ENCODE data around the gene CD160. TPM values are rescaled to one million over a fixed set of nuclear protein-coding genes. Genes with fewer than 3 reads are reported as not detected.

Gene CD160
- polyA plus RNA-seq, 3 donors, result 0.01 to 1.4 (median 0.16) TPM

- no peak for TF ChIP-seq CTCF (IDR thresholded peaks at IDR 0.05)
- no peak for DNase-seq
- Mint-ChIP-seq H3K4me3 (no peak overlapping the region), H3K4me1 (no peaks in the 10 kb centered on the region), H3K36me3 (no peaks in the 10 kb centered on the region), H3K27ac (peak overlapping the region in 1 of 7 donors; percentile 67), H3K27me3 (ENCODE audit: low read depth in 3 of 3) (peaks cover 0 to 3% (median 0%) of the 10 kb centered on the region in 3 donors), H3K9me3 (no peaks in the 10 kb centered on the region)
- H3K4me2 ChIP-seq (replicated peaks; ENCODE audit: extremely low read depth, low read length, poor library complexity, severe bottlenecking), result no peak overlapping the region
- no peak overlapping the region for H3K9ac ChIP-seq (ENCODE audit: insufficient read depth, low read length, poor library complexity, severe bottlenecking)
- intact Hi-C loops (cut with micrococcal nuclease), result no loop called here
- H3K9me3 ChIP-seq (replicated peaks in 1 of 2; ENCODE audit: control insufficient read depth in 1 of 2, insufficient read depth in 1 of 2, low read length in 2 of 2), result no peaks in the 10 kb centered on the region
- H3K27ac ChIP-seq (ENCODE audit: low read depth in 1 of 2, low read length in 2 of 2), result no peak overlapping the region
- 74% methylated on average over 5 of the region's 7 CpGs for WGBS (ENCODE audit: insufficient coverage)
- no peak overlapping the region for H3K4me3 ChIP-seq (replicated peaks in 1 of 3; ENCODE audit: low read depth in 2 of 3, low read length in 3 of 3)
- H2AFZ ChIP-seq (ENCODE audit: insufficient read depth, low read depth, low read length, poor library complexity, severe bottlenecking), result no peak overlapping the region
- H3K4me1 ChIP-seq (ENCODE audit: control insufficient read depth in 1 of 2, insufficient read depth in 2 of 2, low read length in 2 of 2), result no peaks in the 10 kb centered on the region
- no peaks in the 10 kb centered on the region for H3K36me3 ChIP-seq (replicated peaks in 1 of 2; ENCODE audit: control insufficient read depth in 1 of 2, insufficient read depth in 2 of 2, low read length in 2 of 2)
- H3K27me3 ChIP-seq (ENCODE audit: control insufficient read depth in 2 of 2, insufficient read depth in 2 of 2, low read length in 2 of 2), result no peaks in the 10 kb centered on the region
- no peaks in the 10 kb centered on the region for H4K20me1 ChIP-seq (ENCODE audit: insufficient read depth, low read length)
- no peaks in the 10 kb centered on the region for H3K79me2 ChIP-seq (ENCODE audit: insufficient read depth, low read length)
Measured at GRCh38 chr1:145708063-145708462, 11.2 kb upstream of the CD160 start.

GRCh38 chr1:145710291-145711027 is 8.8 kb upstream of the CD160 start:
- no peaks in the 10 kb centered on the region for H3K36me3 ChIP-seq (replicated peaks in 1 of 2; ENCODE audit: control insufficient read depth in 1 of 2, insufficient read depth in 2 of 2, low read length in 2 of 2)
- no peaks in the 10 kb centered on the region for H3K79me2 ChIP-seq (ENCODE audit: insufficient read depth, low read length)
- no peaks in the 10 kb centered on the region for H3K9me3 ChIP-seq (replicated peaks in 1 of 2; ENCODE audit: control insufficient read depth in 1 of 2, insufficient read depth in 1 of 2, low read length in 2 of 2)
- no peaks in the 10 kb centered on the region for H3K4me1 ChIP-seq (ENCODE audit: control insufficient read depth in 1 of 2, insufficient read depth in 2 of 2, low read length in 2 of 2)
- no peak overlapping the region for H3K4me3 ChIP-seq (replicated peaks in 1 of 3; ENCODE audit: low read depth in 2 of 3, low read length in 3 of 3)
- Mint-ChIP-seq H3K27ac (no peak overlapping the region), H3K36me3 (no peaks in the 10 kb centered on the region), H3K9me3 (peaks cover 0 to 2% (median 0%) of the 10 kb centered on the region in 7 donors), H3K4me1 (no peaks in the 10 kb centered on the region), H3K4me3 (no peak overlapping the region), H3K27me3 (ENCODE audit: low read depth in 3 of 3) (peaks cover 0 to 4% (median 3%) of the 10 kb centered on the region in 3 donors)
- no peaks in the 10 kb centered on the region for H3K27me3 ChIP-seq (ENCODE audit: control insufficient read depth in 2 of 2, insufficient read depth in 2 of 2, low read length in 2 of 2)
- no peak overlapping the region for H2AFZ ChIP-seq (ENCODE audit: insufficient read depth, low read depth, low read length, poor library complexity, severe bottlenecking)
- DNase-seq, result no peak
- no peak overlapping the region for H3K4me2 ChIP-seq (replicated peaks; ENCODE audit: extremely low read depth, low read length, poor library complexity, severe bottlenecking)
- 100% methylated on average over 1 of the region's 4 CpGs for WGBS (ENCODE audit: insufficient coverage)
- no peak overlapping the region for H3K27ac ChIP-seq (ENCODE audit: low read depth in 1 of 2, low read length in 2 of 2)
- intact Hi-C loops (cut with micrococcal nuclease), result no loop called here
- no peaks in the 10 kb centered on the region for H4K20me1 ChIP-seq (ENCODE audit: insufficient read depth, low read length)
- no peak overlapping the region for H3K9ac ChIP-seq (ENCODE audit: insufficient read depth, low read length, poor library complexity, severe bottlenecking)
- TF ChIP-seq CTCF (IDR thresholded peaks at IDR 0.05), result no peak
